Hematopoietic multipotent progenitor cell treated with erythropoietin and hydrocortisone succinate and interleukin-3 and kit ligand, for 4 days (in vitro differentiated cells): Measurements from ENCODE around the gene GNAS-AS1.

Experiments
- DNase-seq: peaks from one replicate; pipeline ENCODE4 v3.0.0-alpha.2; 2015

The GNAS-AS1 gene

DNA sequence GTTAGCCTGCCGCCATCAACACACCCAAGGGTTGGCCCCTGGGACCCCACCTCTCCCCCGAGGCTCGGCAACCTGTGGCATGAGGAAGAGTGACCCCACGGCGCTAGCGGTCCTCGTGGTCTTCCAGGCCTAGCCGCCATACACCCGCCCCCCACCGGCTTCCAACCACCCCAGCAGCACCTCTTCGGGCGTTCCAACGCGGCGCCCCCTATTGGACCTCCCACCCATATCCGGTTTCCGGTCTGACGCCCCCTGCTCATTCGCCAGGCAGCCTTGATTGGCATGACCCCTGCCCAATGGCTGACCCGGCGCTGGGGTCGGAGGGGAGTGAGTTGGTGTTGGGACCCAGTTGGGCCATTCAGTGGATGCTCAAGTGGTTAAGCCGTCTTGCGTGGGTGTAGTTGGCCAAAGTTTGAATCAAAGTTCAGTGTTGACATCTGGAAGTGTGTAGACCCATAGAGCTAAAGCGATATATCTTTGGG lies at the start of gene GNAS-AS1:
TSS of gene GNAS-AS1 (minus strand) at position 210 of the 482 bp plus-strand sequence.
- DNase-seq, result peak; percentile 75

DNA sequence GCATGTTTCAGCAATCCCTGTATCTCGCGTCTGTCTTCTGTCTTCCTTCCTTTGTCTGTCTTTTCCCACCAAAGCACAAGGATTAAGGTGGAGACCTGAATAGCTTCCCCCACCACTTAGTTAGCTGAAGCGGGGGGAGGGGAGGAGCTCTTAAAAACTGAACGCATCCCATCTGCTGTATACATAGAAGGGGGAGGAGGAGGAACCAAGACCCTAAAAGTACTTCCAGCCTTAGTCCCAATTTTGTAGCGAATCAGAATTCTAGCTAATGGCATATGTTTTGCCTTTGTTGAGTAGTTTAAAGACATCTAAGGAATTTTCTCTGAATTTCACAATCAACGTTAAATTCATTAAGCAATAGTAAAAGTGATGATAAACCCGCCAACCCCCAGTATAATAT lies 49.7 kb upstream of the GNAS-AS1 start:
- no peak for DNase-seq

- no peak for DNase-seq
These were observed 48.8 kb upstream of the GNAS-AS1 start for GRCh38 chr20:58899512-58899911.

DNA sequence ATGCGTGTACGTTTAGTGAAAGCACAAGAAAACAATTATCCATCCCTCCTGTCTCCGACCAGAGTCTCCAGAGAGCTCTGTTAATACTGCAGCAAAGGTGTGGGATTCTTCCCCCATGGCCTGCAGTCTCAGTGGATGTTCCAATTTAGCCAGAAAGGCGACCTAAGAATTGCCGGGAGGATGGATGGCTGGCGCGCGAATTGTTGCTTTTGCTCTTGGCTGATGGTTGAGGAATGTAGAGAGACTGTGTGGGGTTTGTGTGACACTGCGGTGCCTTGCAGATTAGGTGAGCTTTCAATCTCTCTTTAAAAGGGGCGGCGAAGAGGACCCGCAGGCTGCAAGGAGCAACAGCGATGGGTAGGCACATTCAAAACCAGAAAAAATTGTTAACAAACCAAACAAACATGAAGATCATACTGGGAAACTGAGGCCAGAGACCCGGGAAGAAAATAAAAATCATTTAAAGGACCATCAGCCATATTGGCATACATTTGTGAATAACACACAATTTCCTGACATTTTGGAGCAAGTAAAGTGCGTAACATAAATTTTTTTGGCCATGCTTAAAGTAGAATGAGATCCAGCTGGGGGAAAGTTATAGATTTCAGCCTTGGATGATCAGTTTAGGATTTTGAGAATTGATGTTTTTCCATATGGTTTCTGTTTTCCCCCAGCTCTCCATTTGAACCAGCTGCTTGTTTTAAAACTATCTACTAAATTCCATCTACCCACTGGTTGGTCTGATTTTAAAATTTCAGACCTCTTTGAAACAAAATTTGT lies 48.1 kb upstream of the GNAS-AS1 start:
- no peak for DNase-seq

- DNase-seq, result no peak
These were observed 46.8 kb upstream of the GNAS-AS1 start for GRCh38 chr20:58897488-58897887.

GRCh38 chr20:58896820-58897219 lies 46.1 kb upstream of the GNAS-AS1 start:
- DNase-seq, result no peak

- DNase-seq, result no peak
These were observed 44.9 kb upstream of the GNAS-AS1 start for GRCh38 chr20:58895448-58896180.

DNA sequence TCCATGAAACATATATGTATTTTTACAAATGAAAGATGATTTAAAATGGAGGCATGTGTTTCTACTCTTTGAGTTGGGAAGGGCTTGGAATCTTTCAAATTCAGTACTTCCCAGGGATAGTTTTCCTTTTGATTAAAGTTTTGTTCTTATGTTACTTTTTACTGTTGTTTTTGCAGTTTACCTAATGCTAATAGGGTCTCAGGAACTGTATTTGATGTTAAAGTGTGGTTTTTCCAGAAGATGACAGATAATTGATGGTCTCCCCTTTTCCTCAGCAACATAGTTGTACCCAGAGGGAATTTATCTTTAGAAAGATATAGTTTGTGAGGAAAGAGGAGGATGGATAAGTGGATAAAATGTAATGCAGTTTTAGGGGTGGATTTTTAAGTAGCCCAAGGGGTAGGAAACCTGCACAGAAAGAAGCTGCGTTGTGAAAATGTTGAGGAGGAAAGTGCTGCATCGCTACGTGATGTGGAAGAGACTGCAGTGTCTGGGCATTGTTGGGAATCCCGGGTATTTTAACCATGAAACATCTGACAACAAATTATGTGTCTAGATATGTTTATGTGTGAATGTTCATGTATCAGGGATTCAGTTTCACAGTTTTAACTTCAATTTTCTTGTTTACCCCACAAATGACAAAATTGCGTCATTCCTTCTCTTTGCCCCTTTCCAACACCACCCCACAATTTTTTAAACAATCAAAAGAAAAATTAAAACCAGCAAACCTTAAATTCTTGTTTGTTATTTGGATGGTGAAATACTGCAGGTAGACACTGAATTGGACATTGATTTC lies 44.1 kb upstream of the GNAS-AS1 start:
- no peak for DNase-seq

- DNase-seq, result no peak
These were observed 42.8 kb upstream of the GNAS-AS1 start for GRCh38 chr20:58893355-58894120.

GRCh38 chr20:58892932-58893224 lies 42.2 kb upstream of the GNAS-AS1 start:
- peak; percentile 64 for DNase-seq

GRCh38 chr20:58892141-58892931 lies 41.6 kb upstream of the GNAS-AS1 start:
- peak; percentile 86 for DNase-seq

DNA sequence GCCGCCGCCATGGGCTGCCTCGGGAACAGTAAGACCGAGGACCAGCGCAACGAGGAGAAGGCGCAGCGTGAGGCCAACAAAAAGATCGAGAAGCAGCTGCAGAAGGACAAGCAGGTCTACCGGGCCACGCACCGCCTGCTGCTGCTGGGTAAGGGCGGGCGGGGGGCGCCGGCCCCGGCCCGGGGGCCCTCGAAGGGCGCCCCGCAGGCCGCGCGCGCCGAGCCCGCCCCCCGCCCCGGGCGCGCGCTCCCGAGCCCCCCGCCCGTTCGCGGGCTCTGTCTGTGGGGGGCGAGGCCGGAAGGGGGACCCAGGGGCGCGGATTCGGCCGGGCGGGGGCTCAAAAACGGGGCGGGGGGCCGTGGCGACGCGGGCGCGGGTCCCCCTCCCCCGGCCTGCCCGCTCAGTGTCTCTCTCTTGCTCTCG lies 41.0 kb upstream of the GNAS-AS1 start:
- DNase-seq, result peak; percentile 64

GRCh38 chr20:58891086-58891717 lies 40.5 kb upstream of the GNAS-AS1 start:
- peak; percentile 87 for DNase-seq

- peak; percentile 88 for DNase-seq
These were observed 39.9 kb upstream of the GNAS-AS1 start for GRCh38 chr20:58890518-58891085.

DNA sequence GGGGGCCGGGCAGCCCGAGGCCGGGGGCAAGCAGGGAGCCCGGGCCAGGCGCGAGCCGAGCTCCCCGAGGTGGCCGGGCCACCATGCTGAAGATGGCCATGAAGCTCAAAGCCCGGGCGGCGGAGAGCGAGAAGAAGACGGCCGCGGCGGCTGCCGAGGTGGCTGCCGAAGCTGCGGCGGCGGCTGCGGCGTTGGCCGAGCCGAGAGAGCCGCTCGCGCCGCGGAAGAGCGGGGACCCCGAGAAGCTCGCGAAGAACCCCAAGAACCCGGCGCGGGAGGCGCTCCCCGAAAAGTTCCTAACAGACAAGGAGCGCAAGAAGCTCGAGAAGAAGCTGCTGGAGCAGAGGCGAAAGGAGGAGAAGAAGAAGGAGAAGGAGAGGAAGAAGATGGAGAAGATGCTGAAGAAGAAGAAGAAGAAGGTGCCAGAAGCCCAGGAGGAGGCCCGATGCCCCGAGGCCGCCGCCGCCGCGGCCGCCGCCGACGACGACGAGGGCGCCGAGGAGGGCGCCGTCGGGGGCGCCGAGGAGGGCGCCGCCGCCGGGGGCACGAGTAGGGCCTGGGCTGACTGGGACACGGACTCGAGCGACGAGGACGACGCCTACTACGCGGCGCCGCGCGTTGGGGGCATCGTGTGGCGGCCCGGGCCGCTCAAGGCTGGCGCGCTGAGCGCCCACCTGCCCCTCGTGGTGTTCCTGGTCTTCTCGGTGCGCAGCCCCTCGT lies 39.3 kb upstream of the GNAS-AS1 start:
- DNase-seq, result peak; percentile 18

DNA sequence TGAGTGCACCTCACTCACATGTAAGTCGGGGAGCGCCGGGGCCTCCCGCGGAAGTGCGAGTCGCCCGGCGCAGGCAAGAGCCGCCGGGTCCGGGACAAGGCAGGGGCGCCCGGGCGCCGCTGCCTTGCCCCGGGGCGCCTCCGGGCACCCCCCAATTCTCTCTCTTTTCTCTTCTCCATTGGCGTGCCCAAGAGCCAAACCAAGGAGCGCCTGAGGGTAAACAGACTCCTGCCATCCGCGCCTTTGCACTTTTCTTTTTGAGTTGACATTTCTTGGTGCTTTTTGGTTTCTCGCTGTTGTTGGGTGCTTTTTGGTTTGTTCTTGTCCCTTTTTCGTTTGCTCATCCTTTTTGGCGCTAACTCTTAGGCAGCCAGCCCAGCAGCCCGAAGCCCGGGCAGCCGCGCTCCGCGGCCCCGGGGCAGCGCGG lies 38.6 kb upstream of the GNAS-AS1 start:
- DNase-seq, result no peak

DNA sequence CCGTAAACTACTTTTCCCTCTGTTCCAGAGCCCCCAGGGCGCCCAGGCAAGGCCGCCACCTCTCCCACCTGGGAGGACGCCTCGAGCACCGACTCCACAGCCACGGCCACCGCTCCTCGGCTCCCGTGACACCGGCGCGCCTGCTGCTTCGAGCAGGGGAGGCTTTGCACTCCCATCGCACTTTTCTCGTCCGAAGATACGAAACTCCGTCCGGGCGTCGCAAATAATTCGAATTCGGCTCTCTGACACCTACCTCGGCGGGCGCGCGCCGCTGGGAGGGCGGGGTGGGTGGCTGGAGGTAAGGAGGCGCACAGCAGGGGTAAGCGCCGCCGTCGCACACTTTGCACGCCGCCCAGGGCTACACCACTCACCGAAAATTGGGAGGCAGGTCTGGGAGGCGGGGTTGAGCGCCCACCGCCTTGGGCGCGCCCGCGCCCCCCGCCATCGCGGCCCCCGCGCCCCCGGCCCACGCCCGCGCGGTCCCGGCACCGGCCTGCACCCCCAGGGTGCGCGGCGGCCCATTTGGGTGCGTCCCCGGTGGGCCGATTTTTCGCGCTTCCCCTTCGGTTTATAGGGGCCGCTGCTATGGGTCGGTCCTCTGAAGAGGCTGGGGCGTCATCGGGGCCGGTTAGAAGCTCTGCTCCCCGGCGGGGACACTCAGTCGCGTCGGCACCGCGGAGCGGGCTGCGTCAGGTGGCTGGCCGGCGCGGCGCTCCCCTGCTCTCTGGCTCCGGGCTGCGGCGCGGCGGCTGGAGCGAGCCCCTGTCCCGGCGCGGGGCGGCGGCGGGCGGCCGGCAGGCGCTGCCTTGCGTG lies 38.0 kb upstream of the GNAS-AS1 start:
- peak; percentile 92 for DNase-seq

- no peak for DNase-seq
These were observed 37.4 kb upstream of the GNAS-AS1 start for GRCh38 chr20:58888103-58888502.

GRCh38 chr20:58886546-58886945 lies 35.8 kb upstream of the GNAS-AS1 start:
- no peak for DNase-seq
